NB4 (cell line): ENCODE results near the gene IQCC.

ENCODE experiments used
- DNase-seq: peaks from one replicate; pipeline ENCODE4 v3.0.0; 2010; ENCODE audit warnings: low read depth
- H3K4me3 ChIP-seq: one replicate; pipeline ENCODE4 v1.5.1; 2011; ENCODE audit warnings: mild to moderate bottlenecking, low read depth, low read length, moderate library complexity
- MYC ChIP-seq: IDR thresholded peaks from 2 replicates; pipeline ENCODE4 v1.6.1; 2011; ENCODE audit warnings: low read depth, low read length
- POLR2A ChIP-seq: IDR thresholded peaks from 2 replicates; pipeline ENCODE4 v1.6.1; 2011; ENCODE audit warnings: mild to moderate bottlenecking; ENCODE audit not compliant: insufficient read length; ENCODE audit errors: extremely low read depth
- TF ChIP-seq, protein P1 (sequence below): IDR thresholded peaks from 2 replicates; pipeline ENCODE4 v1.6.1; 2011; ENCODE audit warnings: low read depth, low read length
- TF ChIP-seq, protein P2 (sequence below): IDR thresholded peaks from one replicate; pipeline ENCODE4 v1.5.1; 2012; ENCODE audit warnings: low read depth, low read length

The IQCC gene

DNA sequence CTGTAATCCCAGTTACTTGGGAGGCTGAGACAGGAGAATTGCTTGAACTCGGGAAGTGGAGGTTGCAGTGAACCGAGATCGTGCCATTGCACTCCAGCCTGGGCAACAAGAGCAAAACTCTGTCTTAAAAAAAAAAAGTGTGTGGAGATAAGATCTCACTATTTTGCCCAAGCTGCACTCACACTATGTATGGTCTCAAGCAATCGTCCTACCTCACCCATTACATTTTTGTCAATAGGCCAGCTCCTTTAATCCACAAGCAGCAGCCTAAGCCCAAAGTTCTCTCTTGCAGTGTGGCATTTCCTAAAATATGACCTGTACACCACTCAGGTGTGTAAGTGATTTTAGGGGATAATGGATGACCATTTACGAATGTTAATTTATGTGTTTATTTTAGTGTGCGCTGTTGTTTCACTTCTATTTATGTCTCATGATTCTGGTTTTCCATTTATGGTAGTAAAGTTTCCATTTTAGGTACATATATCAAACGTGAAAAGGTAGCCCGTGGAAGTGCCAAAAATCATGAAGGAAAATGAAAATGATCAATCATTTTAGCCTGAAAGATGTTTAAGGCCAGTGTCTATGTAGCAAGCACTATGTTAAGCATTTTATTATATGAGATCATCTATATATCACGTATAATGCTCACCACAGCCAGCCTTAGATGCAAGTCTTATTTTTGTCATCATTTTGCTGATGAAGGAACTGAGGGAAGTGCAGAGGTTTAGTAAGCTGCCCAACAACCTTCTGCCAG is 51.2 kb downstream of the IQCC start:
- no peak for DNase-seq
- no peak overlapping the region for H3K4me3 ChIP-seq
- TF ChIP-seq POLR2A (no peak), MYC (no peak)
- TF ChIP-seq, protein P1, sequence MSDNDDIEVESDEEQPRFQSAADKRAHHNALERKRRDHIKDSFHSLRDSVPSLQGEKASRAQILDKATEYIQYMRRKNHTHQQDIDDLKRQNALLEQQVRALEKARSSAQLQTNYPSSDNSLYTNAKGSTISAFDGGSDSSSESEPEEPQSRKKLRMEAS: no peak
- TF ChIP-seq, protein P2, sequence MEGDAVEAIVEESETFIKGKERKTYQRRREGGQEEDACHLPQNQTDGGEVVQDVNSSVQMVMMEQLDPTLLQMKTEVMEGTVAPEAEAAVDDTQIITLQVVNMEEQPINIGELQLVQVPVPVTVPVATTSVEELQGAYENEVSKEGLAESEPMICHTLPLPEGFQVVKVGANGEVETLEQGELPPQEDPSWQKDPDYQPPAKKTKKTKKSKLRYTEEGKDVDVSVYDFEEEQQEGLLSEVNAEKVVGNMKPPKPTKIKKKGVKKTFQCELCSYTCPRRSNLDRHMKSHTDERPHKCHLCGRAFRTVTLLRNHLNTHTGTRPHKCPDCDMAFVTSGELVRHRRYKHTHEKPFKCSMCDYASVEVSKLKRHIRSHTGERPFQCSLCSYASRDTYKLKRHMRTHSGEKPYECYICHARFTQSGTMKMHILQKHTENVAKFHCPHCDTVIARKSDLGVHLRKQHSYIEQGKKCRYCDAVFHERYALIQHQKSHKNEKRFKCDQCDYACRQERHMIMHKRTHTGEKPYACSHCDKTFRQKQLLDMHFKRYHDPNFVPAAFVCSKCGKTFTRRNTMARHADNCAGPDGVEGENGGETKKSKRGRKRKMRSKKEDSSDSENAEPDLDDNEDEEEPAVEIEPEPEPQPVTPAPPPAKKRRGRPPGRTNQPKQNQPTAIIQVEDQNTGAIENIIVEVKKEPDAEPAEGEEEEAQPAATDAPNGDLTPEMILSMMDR: no peak

DNA sequence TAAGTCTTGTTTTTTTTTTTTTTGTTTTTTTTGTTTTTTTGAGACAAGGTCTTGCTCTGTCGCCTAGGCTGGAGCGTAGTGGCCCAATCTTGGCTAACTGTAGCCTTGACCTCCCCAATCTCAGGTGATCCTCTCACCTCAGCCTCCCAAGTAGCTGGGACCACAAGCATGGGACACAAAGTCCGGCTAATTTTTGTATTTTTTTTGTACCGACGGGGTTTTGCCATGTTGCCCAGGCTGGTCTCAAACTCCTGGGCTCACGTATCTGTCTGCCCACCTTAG is 51.7 kb downstream of the IQCC start:
- TF ChIP-seq, protein P1: no peak
- no peak for DNase-seq
- no peak overlapping the region for H3K4me3 ChIP-seq
